Measurements from ENCODE around the gene MMP25.

Gene MMP25

GRCh38 chr16:3017794-3018506 is 28.4 kb upstream of the MMP25 start, which contains the start of gene CLDN6:
TSS of gene CLDN6 (minus strand) at chr16:3018183. CDS start at chr16:3016021, 2,162 bp downstream.
- DNase-seq: no peak

- DNase-seq: no peak
Observed at GRCh38 chr16:3019594-3020246, 26.6 kb upstream of the MMP25 start.

GRCh38 chr16:3020247-3020603 is 26.1 kb upstream of the MMP25 start, which contains the start of gene TNFRSF12A:
TSS of gene TNFRSF12A (plus strand) at chr16:3020368. CDS start at chr16:3020398, 30 bp downstream.
- DNase-seq: no peak

GRCh38 chr16:3020604-3021448 is 25.5 kb upstream of the MMP25 start:
- no peak for DNase-seq

GRCh38 chr16:3021449-3022207 is 24.7 kb upstream of the MMP25 start:
- DNase-seq: peak; percentile 36

GRCh38 chr16:3022208-3022683 is 24.1 kb upstream of the MMP25 start:
- DNase-seq: no peak

- DNase-seq: no peak
Observed at GRCh38 chr16:3022684-3023414, 23.5 kb upstream of the MMP25 start.

GRCh38 chr16:3023415-3023668 is 23.0 kb upstream of the MMP25 start:
- DNase-seq: no peak

- DNase-seq: peak; percentile 88
Observed at GRCh38 chr16:3023669-3024478, 22.5 kb upstream of the MMP25 start, which contains the start of the genes HCFC1R1 and THOC6. TSS of gene HCFC1R1 (minus strand) at chr16:3023942. CDS start at chr16:3023941, 1 bp downstream. TSS of gene THOC6 (plus strand) at chr16:3024035. CDS start at chr16:3024327, 292 bp downstream.

GRCh38 chr16:3025032-3026002 is 21.0 kb upstream of the MMP25 start:
- no peak for DNase-seq

GRCh38 chr16:3026003-3026378 is 20.4 kb upstream of the MMP25 start:
- no peak for DNase-seq

- no peak for DNase-seq
Observed at GRCh38 chr16:3026609-3027488, 19.5 kb upstream of the MMP25 start.

GRCh38 chr16:3027489-3027795 is 18.9 kb upstream of the MMP25 start:
- DNase-seq: no peak

- peak; percentile 27 for DNase-seq
Observed at GRCh38 chr16:3027983-3028715, 18.2 kb upstream of the MMP25 start.

GRCh38 chr16:3028716-3029319 is 17.5 kb upstream of the MMP25 start:
- DNase-seq: no peak

GRCh38 chr16:3029491-3030221 is 16.7 kb upstream of the MMP25 start:
- DNase-seq: no peak
